Psoas muscle (tissue), 8 donors: ENCODE measurements around the gene TMEM128. TPM values are rescaled to one million over a fixed set of nuclear protein-coding genes. Genes with fewer than 3 reads are reported as not detected.
"Not testable (repeated sequence)": the region's sequence is repeated elsewhere in the genome, so short reads cannot be mapped to it uniquely, and the experiment has no call there.

Experiments
- ATAC-seq, 4 donors: fragments of 200-7000 bp; cut with Tn5 transposase; one replicate each; pipeline ENCODE4 v1.9.1; 2020; ENCODE audit warnings: moderate library complexity in 3 of 4, mild to moderate bottlenecking in 2 of 4
- DNase-seq, 2 donors: peaks; one replicate each; pipeline ENCODE4 v3.0.0-alpha.2; 2020
- H3K27ac ChIP-seq: fragments of 200-600 bp; one replicate; pipeline ENCODE4 v1.8.0; 2022
- H3K27me3 ChIP-seq, 3 donors: fragments of 200-600 bp in 1 of 3; one replicate each; pipeline versions ENCODE4 v1.6.1 to v1.8.0; 2013 to 2022; ENCODE audit warnings: low read length in 2 of 3, mild to moderate bottlenecking in 2 of 3, moderate library complexity in 1 of 3; ENCODE audit not compliant: insufficient read depth in 3 of 3
- H3K36me3 ChIP-seq, 2 donors: fragments of 200-600 bp in 1 of 2; one replicate each; pipeline versions ENCODE4 v1.6.1 to v1.8.0; 2013 to 2022; ENCODE audit warnings: low read depth in 1 of 2, mild to moderate bottlenecking in 1 of 2, moderate library complexity in 1 of 2; ENCODE audit not compliant: insufficient read depth in 1 of 2
- H3K4me1 ChIP-seq: fragments of 200-600 bp; one replicate; pipeline ENCODE4 v1.8.0; 2022
- H3K4me3 ChIP-seq: fragments of 200-600 bp; one replicate; pipeline ENCODE4 v1.8.0; 2022; ENCODE audit warnings: mild to moderate bottlenecking
- H3K9me3 ChIP-seq: fragments of 200-600 bp; one replicate; pipeline ENCODE4 v1.8.0; 2022
- CTCF ChIP-seq: fragments of 200-600 bp; IDR thresholded peaks from one replicate; pipeline ENCODE4 v1.8.0; 2022; ENCODE audit warnings: antibody characterized with exemption
- WGBS, 3 donors: extraction: QIAGEN DNeasy Blood & Tissue Kit; methylation state at CpG; one replicate each; pipeline versions ENCODE4 v1.1.6 to v1.1.7; 2013; 5-methylcytosine and 5-hydroxymethylcytosine counted together
- intact Hi-C, 2 donors: fragments of 100-400 bp; cut with DNase I; formaldehyde crosslinking; loops; one replicate each; pipeline versions ENCODE4 v1.11.0 to v1.14.2; 2022
- polyA plus RNA-seq, 3 donors: library from polyadenylated mRNA; stranded (reverse); fragments of 200-250 nt; gene quantifications; one replicate each; pipeline ENCODE4 v1.2.3, GENCODE V29; 2013
- total RNA-seq, 4 donors: library from RNA; stranded (reverse); fragmentation: NEBNext Ultra II Directional in 2 of 4; extraction: Animal tissue kit (Norgen Biotek cat#: 25700) in 2 of 4; gene quantifications; one replicate each; pipeline versions ENCODE4 v1.2.1 to v1.2.4, GENCODE V29; 2021 to 2023
- donor health status: healthy with polysubstance abuse.
- donor health status: DM: no; HTN: no; CAD: no; lungs with moderate emphysema.
- donor health status: Bipolar disorder and iron deficiency.
- donor health status: healthy.
- donor health status: DM: yes; HTN: yes; CAD: no.
- donor health status: DM: no; HTN: no; CAD: no.
- donor health status: DM: no; HTN: no; CAD: no.
- donor health status: DM: yes; HTN: yes; CAD: no.

The TMEM128 gene
- total and polyA plus RNA-seq, 7 donors: 5.5 to 7.8 (median 7.0) TPM

GRCh38 chr4:4216648-4217047, 31.4 kb downstream of the TMEM128 start:
- H3K27ac ChIP-seq: no peak overlapping the region
- no peak for TF ChIP-seq CTCF
- H3K9me3 ChIP-seq: no peaks in the 10 kb centered on the region
- DNase-seq: no peak
- no peak overlapping the region for H3K4me3 ChIP-seq
- WGBS, 3 donors: 45 to 47% (median 47%) methylated on average over 7 of the region's 7 CpGs
- ATAC-seq: no peak
- intact Hi-C loops: no loop called here
- no peaks in the 10 kb centered on the region for H3K4me1 ChIP-seq
- H3K27me3 ChIP-seq: peaks cover 0 to 7% (median 2%) of the 10 kb centered on the region in 3 donors
- no peaks in the 10 kb centered on the region for H3K36me3 ChIP-seq

- H3K4me1 ChIP-seq, intact Hi-C loops, H3K27me3 ChIP-seq, H3K9me3 ChIP-seq, DNase-seq, H3K27ac ChIP-seq, ATAC-seq, H3K36me3 ChIP-seq, H3K4me3 ChIP-seq: not testable (repeated sequence)
- WGBS, 3 donors: 53 to 60% (median 58%) methylated on average over 4 of the region's 4 CpGs
Observed at GRCh38 chr4:4213674-4214073, 34.3 kb downstream of the TMEM128 start.

DNA sequence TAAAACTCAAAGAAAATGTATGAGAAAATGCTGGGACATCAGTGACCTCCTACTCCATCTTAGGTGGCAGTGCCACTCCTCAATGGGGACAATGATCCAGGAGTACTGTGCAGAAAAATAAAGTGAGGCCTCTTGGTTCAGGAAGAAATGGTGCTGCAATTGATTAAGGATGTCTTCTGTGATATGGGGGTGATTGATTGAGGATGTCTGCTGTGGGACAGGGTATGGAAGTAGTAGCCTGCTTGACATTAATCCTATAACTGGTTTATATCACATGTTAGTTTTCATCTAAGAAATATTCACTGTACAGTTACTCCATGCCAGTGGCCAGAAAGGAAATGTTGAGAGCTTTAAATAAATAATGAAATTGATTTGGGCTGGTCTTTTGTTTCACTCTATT, 41.8 kb downstream of the TMEM128 start:
- Histone ChIP-seq H3K27ac (no peak overlapping the region), H3K9me3 (no peaks in the 10 kb centered on the region), H3K27me3 (peaks cover 0 to 6% (median 0%) of the 10 kb centered on the region in 3 donors), H3K4me1 (no peaks in the 10 kb centered on the region), H3K4me3 (no peak overlapping the region), H3K36me3 (no peaks in the 10 kb centered on the region)
- ATAC-seq (no peak), DNase-seq (no peak)
- no peak for TF ChIP-seq CTCF
- intact Hi-C loops: no loop called here

- no peak for TF ChIP-seq CTCF
- no peak for DNase-seq
- Histone ChIP-seq H3K4me3 (no peak overlapping the region), H3K27ac (no peak overlapping the region), H3K9me3 (no peaks in the 10 kb centered on the region), H3K4me1 (no peaks in the 10 kb centered on the region), H3K36me3 (no peaks in the 10 kb centered on the region), H3K27me3 (peaks cover 0 to 6% (median 0%) of the 10 kb centered on the region in 3 donors)
- intact Hi-C loops: no loop called here
- WGBS, 3 donors: 56 to 75% (median 62%) methylated on average over 3 of the region's 3 CpGs
- no peak for ATAC-seq
Observed at GRCh38 chr4:4204401-4204745, 43.6 kb downstream of the TMEM128 start.

- Histone ChIP-seq H3K4me3 (no peak overlapping the region), H3K4me1 (no peaks in the 10 kb centered on the region), H3K36me3 (no peaks in the 10 kb centered on the region), H3K27ac (no peak overlapping the region), H3K9me3 (no peaks in the 10 kb centered on the region), H3K27me3 (peaks cover 0 to 6% (median 0%) of the 10 kb centered on the region in 3 donors)
- DNase-seq (no peak), ATAC-seq (no peak)
- intact Hi-C loops: no loop called here
- WGBS, 3 donors: 70 to 75% (median 73%) methylated on average over 10 of the region's 10 CpGs
- no peak for TF ChIP-seq CTCF
Observed at GRCh38 chr4:4203688-4204400, 44.2 kb downstream of the TMEM128 start.
